NCI-H187 treated with DMSO at 0.1 percent for 48 hours (cell line): ENCODE results near the gene LURAP1L.

Experiments used
- DNase-seq: peaks from one replicate; lab custom pipeline; 2025; lab: John Stamatoyannopoulos, UW

The LURAP1L gene

DNA sequence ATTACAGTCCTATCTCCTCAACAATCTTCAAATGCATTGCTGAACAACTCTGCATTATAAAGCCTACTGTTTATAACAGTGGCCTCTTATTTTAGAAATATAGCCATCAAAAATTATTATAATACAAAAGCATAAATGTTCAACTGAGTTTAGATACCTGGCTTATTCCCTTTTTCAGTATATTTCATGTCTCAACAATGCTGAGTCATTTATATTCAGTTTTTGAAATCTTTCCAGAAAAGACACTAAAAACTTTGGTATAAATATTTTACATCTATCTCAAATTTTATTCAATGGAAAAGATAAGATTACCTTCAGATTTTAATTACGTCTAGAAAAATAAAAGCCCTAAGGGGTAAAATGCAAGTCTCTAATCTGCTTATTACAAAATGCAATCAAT is 37.9 kb downstream of the LURAP1L start:
- DNase-seq: no peak

GRCh38 chr9:12813533-12813932 is 38.7 kb downstream of the LURAP1L start:
- DNase-seq: no peak

- DNase-seq: no peak
Observed at GRCh38 chr9:12813960-12814876, 39.4 kb downstream of the LURAP1L start.

DNA sequence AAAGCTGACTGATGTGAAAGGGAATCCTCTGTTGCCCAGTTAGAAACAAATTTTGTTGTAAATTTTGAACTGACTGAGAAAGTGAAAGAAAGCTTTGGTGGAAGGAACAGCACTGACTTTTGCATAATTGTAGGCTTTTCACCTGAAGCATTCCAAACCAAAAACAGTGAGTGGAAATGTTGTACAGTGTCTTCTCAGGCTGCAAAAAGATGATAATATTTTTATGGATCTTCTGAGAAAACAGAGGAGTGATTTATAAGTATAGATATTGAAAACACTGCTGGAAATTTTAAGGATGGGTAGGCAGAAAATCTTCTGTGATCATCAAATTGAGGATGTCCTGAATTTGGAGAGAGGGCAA is 40.0 kb downstream of the LURAP1L start:
- no peak for DNase-seq

DNA sequence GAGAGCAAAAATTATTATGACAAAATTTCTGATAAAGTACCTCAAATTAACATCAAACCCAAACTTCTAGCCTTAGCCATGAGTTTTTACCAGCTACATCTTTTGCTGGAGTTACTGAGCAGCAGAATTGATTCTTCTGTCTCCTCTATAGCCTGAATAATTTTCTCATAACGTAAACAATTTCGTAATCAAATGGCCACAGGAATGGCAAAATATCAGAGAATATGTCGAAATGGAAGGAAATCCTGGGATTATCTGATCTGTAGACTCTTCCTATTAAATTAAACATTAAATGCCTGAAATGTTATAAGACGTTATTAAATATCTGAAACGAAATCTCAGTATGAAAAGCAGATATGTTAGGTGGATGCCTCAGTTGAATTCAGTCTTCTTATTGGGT is 41.1 kb downstream of the LURAP1L start:
- DNase-seq: no peak

- no peak for DNase-seq
Observed at GRCh38 chr9:12816656-12817101, 41.9 kb downstream of the LURAP1L start.

GRCh38 chr9:12817702-12818101 is 42.9 kb downstream of the LURAP1L start:
- no peak for DNase-seq

DNA sequence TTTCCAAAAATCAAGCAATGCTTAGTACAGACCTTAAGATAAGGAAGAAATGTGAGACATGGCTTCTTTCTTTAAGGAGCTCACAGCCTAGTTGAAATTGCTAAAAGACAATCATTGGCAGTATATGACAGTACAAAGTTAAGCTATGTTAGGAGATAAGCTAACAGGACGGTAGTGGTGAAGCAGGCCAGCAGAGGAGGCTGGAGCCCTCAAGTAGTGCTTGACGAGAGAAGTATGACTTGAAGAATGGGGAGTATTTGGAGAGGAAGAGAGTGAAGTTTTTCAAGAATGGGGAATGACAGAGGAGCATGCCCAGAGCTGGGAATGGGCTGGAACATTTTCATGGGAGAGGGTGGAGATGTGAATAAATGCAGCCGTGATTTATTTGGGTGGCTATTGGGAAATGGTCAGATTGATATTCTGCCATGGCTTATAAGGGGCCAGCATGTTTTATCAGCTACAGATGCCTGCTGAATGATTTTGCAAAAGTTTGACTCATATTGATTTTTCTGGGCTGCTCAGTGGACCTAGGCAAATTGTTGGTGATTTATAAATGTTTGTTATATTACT is 43.7 kb downstream of the LURAP1L start:
- DNase-seq: no peak

GRCh38 chr9:12819436-12820185 is 44.8 kb downstream of the LURAP1L start:
- no peak for DNase-seq

GRCh38 chr9:12822111-12822510 is 47.3 kb downstream of the LURAP1L start:
- no peak for DNase-seq

GRCh38 chr9:12826924-12827565 is 52.2 kb downstream of the LURAP1L start:
- no peak for DNase-seq

DNA sequence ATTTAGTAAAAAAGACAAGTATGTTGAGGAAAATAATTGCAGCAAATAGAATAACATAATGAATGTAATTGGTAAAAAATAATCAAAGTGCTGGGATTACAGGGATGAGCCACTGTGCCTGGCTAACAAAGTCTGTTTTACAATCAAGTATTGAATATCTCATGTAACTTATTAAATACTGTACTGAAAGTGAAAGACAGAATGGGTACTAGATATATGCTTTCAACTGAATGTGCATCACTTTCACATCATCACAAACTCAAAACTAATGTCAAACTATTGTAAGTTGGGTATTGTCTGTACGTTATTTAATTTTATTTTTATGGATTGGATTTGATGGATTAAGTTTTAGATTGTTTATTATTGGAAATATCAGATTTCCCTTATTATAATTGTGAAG is 58.9 kb downstream of the LURAP1L start:
- DNase-seq: no peak

DNA sequence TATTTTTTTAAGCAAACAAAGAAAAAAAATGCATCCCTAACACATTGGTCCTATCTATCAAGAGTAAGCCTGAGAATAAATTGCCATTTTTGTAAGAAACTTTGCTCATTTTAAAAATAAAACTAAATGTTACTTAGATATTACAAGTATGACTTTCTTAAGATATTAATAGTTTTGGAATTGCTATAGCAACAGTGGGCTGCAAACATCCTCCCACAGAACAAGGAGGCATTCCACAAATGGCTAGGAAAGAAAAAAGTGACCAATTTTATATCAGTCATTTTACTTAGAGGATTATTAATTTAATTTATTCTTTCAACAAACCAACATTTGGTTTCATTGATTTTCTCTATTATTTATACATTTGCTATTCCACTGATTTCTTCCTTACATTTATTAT is 63.7 kb downstream of the LURAP1L start:
- DNase-seq: no peak

- no peak for DNase-seq
Observed at GRCh38 chr9:12843735-12844134, 68.9 kb downstream of the LURAP1L start.

DNA sequence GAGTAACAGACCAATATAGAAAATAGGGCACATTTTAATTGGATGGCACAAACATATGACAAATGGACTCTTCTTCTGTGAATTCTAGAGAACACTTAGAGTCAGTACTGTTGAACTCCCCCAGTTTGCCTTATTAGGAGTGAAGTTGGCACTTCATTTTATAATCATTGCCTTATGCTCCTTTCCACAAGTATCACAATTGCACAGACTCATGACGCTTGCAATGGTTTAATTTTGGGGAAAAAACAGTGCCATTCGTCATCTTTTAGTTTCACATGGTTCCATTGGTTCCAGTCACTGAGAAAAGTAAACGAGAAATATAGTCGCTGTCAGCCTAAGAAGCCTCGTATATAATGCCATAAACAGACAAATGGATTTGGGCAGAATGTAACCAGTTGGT is 71.2 kb downstream of the LURAP1L start:
- no peak for DNase-seq

DNA sequence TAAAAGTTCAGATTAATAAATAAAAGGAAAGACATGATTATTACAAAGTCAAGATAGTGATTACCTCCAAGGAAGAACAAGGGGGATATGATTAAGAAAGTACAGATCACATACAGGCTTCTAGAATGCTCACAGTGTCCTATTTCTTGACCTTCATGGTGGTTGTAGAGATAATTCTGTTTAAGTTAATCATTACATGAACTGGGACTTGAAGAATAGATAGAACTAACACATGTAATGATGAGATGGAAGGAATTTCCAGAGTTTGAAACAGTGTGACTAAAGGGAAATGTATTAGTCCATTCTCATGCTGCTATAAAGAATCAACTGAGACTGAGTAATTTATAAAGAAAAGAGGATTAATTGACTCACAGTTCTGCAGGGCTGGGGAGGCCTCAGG is 72.7 kb downstream of the LURAP1L start:
- no peak for DNase-seq

DNA sequence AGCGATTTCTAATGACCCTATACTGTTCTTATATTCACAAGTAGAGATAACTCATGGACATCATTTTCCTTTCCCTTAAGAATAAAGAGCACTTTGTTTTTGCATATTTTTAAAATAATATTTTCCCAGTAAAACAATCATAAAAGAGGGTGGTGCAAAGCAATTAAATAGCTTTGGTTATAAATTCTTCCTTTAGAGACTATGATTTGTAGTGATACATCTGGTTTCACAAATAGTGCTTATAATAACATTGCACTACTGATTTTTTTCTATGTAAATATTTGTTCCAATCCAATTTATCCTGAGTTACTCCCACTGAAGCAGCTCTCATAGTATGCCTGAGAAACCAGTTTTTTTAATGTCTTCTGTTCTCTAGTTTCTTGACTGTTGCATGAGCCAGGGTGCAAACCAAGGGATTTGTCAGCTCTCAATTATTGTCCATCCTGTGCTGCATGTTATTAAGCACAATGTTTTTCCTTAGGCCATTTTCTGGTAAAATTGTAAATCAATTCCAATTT is 74.7 kb downstream of the LURAP1L start:
- DNase-seq: no peak

DNA sequence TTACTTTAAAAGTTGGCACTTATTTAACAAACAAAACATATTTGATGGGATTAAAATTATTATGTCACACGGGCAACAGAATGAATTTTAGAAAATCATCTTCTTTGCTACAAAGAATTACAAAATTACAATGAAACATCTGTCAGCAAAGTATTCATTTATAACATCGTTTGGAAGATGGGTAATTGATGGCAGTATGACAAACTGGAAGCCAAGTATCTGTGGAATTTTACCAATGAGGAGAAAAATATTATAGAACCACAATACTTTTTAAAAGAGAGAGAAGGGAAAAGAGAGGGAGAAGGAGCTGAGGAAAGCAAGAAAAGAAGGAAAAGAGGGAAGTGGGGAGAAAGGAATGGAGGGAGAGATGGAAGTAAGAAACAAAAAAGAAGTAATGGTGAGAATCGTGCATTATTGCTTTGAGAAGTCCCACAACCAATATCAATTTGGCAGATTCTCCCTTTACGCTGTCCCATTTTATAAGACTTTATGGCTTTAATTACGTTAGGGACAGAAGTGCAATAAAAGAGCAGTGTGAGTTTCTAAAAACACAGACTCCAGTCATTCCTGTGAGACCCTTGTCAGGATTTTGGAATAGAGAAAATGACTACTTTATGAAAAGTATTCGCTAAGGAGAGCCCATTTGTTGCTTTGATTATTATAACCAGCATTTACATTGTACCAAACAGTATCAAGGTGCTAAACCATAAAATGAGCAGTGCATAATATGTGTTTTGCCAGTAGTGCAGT is 76.7 kb downstream of the LURAP1L start:
- DNase-seq: no peak

DNA sequence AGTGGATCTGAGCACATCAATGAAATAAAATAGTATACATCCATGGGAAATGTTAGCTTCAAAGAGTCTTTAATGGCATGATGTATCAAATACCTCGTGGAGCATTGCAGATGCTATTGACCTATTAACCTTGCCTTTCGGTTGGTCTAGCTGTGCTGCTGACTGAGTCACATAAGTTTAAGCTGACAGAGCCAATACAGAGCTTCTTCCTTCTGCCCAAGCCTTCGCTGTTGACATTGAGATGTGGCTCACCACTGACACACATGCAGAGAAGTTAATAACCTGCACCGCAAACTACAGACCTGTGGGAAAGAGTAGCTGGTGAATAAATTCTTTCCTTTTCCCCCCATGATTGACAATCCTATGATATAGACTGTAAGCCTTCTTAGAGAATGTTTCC is 78.2 kb downstream of the LURAP1L start:
- no peak for DNase-seq

GRCh38 chr9:12854221-12854620 is 79.4 kb downstream of the LURAP1L start:
- DNase-seq: no peak

DNA sequence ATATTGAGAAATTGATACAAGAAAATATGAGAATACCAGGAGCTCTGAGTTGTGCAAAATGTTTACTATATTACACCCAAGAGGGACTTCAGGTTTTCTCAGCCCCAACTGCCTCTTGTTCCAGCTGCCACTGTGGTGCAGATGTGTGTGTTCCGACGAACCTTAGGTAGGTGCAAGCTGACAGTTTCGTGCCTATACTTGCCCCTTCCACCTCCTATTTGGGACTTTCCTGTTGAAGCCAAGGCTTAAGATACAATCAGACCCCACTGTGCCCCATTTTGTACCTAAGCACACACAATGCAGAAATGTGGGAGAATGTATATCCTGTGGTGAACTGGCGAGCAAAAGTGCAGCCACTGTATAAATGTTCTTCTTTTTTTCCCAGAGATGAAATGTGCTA is 80.2 kb downstream of the LURAP1L start:
- no peak for DNase-seq

- no peak for DNase-seq
Observed at GRCh38 chr9:12856603-12857002, 81.8 kb downstream of the LURAP1L start.
